Measurements from ENCODE around the gene KRT74. TPM values are rescaled to one million over a fixed set of nuclear protein-coding genes. Genes with fewer than 3 reads are reported as not detected.
"Not testable (repeated sequence)": the region's sequence is repeated elsewhere in the genome, so short reads cannot be mapped to it uniquely, and the experiment has no call there.

The KRT74 gene
- polyA plus RNA-seq, 4 donors: not detected

GRCh38 chr12:52603314-52603713 lies 29.7 kb upstream of the KRT74 start:
- no peak for DNase-seq (ENCODE audit: low read depth in 4 of 4, low spot score in 2 of 4)

- DNase-seq (ENCODE audit: low read depth in 4 of 4, low spot score in 2 of 4): no peak
Observed at GRCh38 chr12:52602552-52602951, 28.9 kb upstream of the KRT74 start.

- DNase-seq (ENCODE audit: low read depth in 4 of 4, low spot score in 2 of 4): no peak
Observed at GRCh38 chr12:52601671-52602070, 28.0 kb upstream of the KRT74 start.

GRCh38 chr12:52600941-52601481 lies 27.4 kb upstream of the KRT74 start, which contains the start of gene KRT72:
TSS of gene KRT72 (minus strand) at chr12:52601463. CDS start at chr12:52601452, 11 bp downstream.
- no peak for DNase-seq (ENCODE audit: low read depth in 4 of 4, low spot score in 2 of 4)

- DNase-seq (ENCODE audit: low read depth in 4 of 4, low spot score in 2 of 4): no peak
Observed at GRCh38 chr12:52600475-52600874, 26.8 kb upstream of the KRT74 start.

GRCh38 chr12:52600071-52600470 lies 26.4 kb upstream of the KRT74 start:
- no peak for DNase-seq (ENCODE audit: low read depth in 4 of 4, low spot score in 2 of 4)

GRCh38 chr12:52598966-52599365 lies 25.3 kb upstream of the KRT74 start:
- DNase-seq (ENCODE audit: low read depth in 4 of 4, low spot score in 2 of 4): no peak

- not testable (repeated sequence) for DNase-seq (ENCODE audit: low read depth in 4 of 4, low spot score in 2 of 4)
Observed at GRCh38 chr12:52594237-52594636, 20.6 kb upstream of the KRT74 start.

- no peak for DNase-seq (ENCODE audit: low read depth in 4 of 4, low spot score in 2 of 4)
Observed at GRCh38 chr12:52591521-52591920, 17.9 kb upstream of the KRT74 start.

- no peak for DNase-seq (ENCODE audit: low read depth in 4 of 4, low spot score in 2 of 4)
Observed at GRCh38 chr12:52590021-52590420, 16.4 kb upstream of the KRT74 start.

- DNase-seq (ENCODE audit: low read depth in 4 of 4, low spot score in 2 of 4): no peak
Observed at GRCh38 chr12:52587563-52587962, 13.9 kb upstream of the KRT74 start.

GRCh38 chr12:52585946-52586345 lies 12.3 kb upstream of the KRT74 start:
- no peak for DNase-seq (ENCODE audit: low read depth in 4 of 4, low spot score in 2 of 4)

GRCh38 chr12:52585066-52585465 lies 11.4 kb upstream of the KRT74 start:
- no peak for DNase-seq (ENCODE audit: low read depth in 4 of 4, low spot score in 2 of 4)

GRCh38 chr12:52584156-52584682 lies 10.6 kb upstream of the KRT74 start:
- DNase-seq (ENCODE audit: low read depth in 4 of 4, low spot score in 2 of 4): no peak

- DNase-seq (ENCODE audit: low read depth in 4 of 4, low spot score in 2 of 4): peak; percentile 13 to 50 (median 29)
Observed at GRCh38 chr12:52582971-52583456, 9.4 kb upstream of the KRT74 start.

- DNase-seq (ENCODE audit: low read depth in 4 of 4, low spot score in 2 of 4): no peak
Observed at GRCh38 chr12:52582486-52582885, 8.8 kb upstream of the KRT74 start.

GRCh38 chr12:52581481-52581880 lies 7.8 kb upstream of the KRT74 start:
- DNase-seq (ENCODE audit: low read depth in 4 of 4, low spot score in 2 of 4): no peak

- DNase-seq (ENCODE audit: low read depth in 4 of 4, low spot score in 2 of 4): no peak
Observed at GRCh38 chr12:52581066-52581465, 7.4 kb upstream of the KRT74 start.

- no peak for DNase-seq (ENCODE audit: low read depth in 4 of 4, low spot score in 2 of 4)
Observed at GRCh38 chr12:52580496-52580895, 6.9 kb upstream of the KRT74 start.

- no peak for DNase-seq (ENCODE audit: low read depth in 4 of 4, low spot score in 2 of 4)
Observed at GRCh38 chr12:52579468-52580465, 6.1 kb upstream of the KRT74 start.

GRCh38 chr12:52578469-52578868 lies 4.8 kb upstream of the KRT74 start:
- DNase-seq (ENCODE audit: low read depth in 4 of 4, low spot score in 2 of 4): no peak
